SK-N-SH (cell line): ENCODE results near the gene PARN. TPM values are rescaled to one million over a fixed set of nuclear protein-coding genes. Genes with fewer than 3 reads are reported as not detected.

Experiments used
- CTCF ChIA-PET: fragments of 300-600, 350-600 bp; formaldehyde crosslinking; extraction: SDS; loops from one replicate; lab custom pipeline; 2021; lab: Yijun Ruan, JAX
- POLR2A ChIA-PET: fragments of 350-600 bp; sonication (Branson Sonifier 250); formaldehyde crosslinking; extraction: SDS; loops from one replicate; lab custom pipeline; 2020; ENCODE audit warnings: antibody characterized with exemption, inconsistent platforms; lab: Yijun Ruan, JAX
- DNase-seq: peaks from one replicate; pipeline ENCODE4 v3.0.0; 2012
- H2AFZ ChIP-seq: fragments of 200-600 bp; sonication (generic); 2 replicates; pipeline ENCODE4 v1.8.1; 2016; ENCODE audit warnings: antibody characterized with exemption, mild to moderate bottlenecking, low read depth
- H3F3A ChIP-seq: fragments of 200-600 bp; sonication (generic); replicated peaks from 2 replicates; pipeline ENCODE3; 2016; ENCODE audit warnings: antibody characterized with exemption, mild to moderate bottlenecking; ENCODE audit not compliant: insufficient read depth
- H3K27ac ChIP-seq, 2 experiments: fragments of 200-500 bp in 1 of 2; fragments of 200-600 bp in 1 of 2; sonication (Bioruptor generic) in 1 of 2; sonication (generic), shearing (Covaris generic) in 1 of 2; 2 replicates each; pipeline versions ENCODE4 v1.5.1 to v1.6.1; 2014 to 2016; ENCODE audit warnings: low read depth in 2 of 2, inconsistent platforms in 1 of 2, low read length in 1 of 2, mild to moderate bottlenecking in 1 of 2, mixed read lengths in 1 of 2
- H3K27me3 ChIP-seq: fragments of 200-600 bp; sonication (generic), shearing (Covaris generic); 2 replicates; pipeline ENCODE4 v1.6.1; 2016; ENCODE audit warnings: mixed run types; ENCODE audit not compliant: insufficient read depth
- H3K36me3 ChIP-seq, 2 experiments: fragments of 200-500 bp in 1 of 2; fragments of 200-600 bp in 1 of 2; sonication (Bioruptor generic) in 1 of 2; sonication (generic) in 1 of 2; replicated peaks in 1 of 2; 2 replicates each; pipeline versions ENCODE3 to v1.5.1; 2014 to 2016; ENCODE audit warnings: low read length in 1 of 2, mild to moderate bottlenecking in 1 of 2; ENCODE audit not compliant: insufficient read depth in 2 of 2, control insufficient read depth in 1 of 2
- H3K4me1 ChIP-seq, 2 experiments: fragments of 200-500 bp in 1 of 2; fragments of 200-600 bp in 1 of 2; sonication (Bioruptor generic) in 1 of 2; sonication (generic), shearing (Covaris generic) in 1 of 2; 2 replicates each; pipeline versions ENCODE4 v1.5.1 to v1.6.1; 2014 to 2016; ENCODE audit warnings: low read depth in 1 of 2, low read length in 1 of 2, mixed run types in 1 of 2; ENCODE audit not compliant: insufficient read depth in 2 of 2, control insufficient read depth in 1 of 2
- H3K4me2 ChIP-seq: fragments of 200-600 bp; sonication (generic), shearing (Covaris generic); 2 replicates; pipeline ENCODE4 v1.6.1; 2017; ENCODE audit warnings: mixed run types
- H3K4me3 ChIP-seq, 2 experiments: fragments of 200-500 bp in 1 of 2; fragments of 200-600 bp in 1 of 2; sonication (Bioruptor generic) in 1 of 2; sonication (generic), shearing (Covaris generic) in 1 of 2; 2 replicates each; pipeline versions ENCODE4 v1.5.1 to v1.8.1; 2014 to 2016; ENCODE audit warnings: low read depth in 2 of 2, inconsistent platforms in 1 of 2, low read length in 1 of 2, mild to moderate bottlenecking in 1 of 2, mixed read lengths in 1 of 2, moderate library complexity in 1 of 2
- H3K79me2 ChIP-seq: fragments of 200-600 bp; sonication (generic); 2 replicates; pipeline ENCODE4 v1.8.1; 2017; ENCODE audit warnings: mild to moderate bottlenecking; ENCODE audit not compliant: insufficient read depth
- H3K9ac ChIP-seq: fragments of 200-600 bp; sonication (generic); 2 replicates; pipeline ENCODE4 v1.6.1; 2017; ENCODE audit warnings: mixed run types
- H3K9me2 ChIP-seq: fragments of 200-600 bp; sonication (generic); 2 replicates; pipeline ENCODE4 v1.6.1; 2017; ENCODE audit warnings: mixed run types
- H3K9me3 ChIP-seq: fragments of 200-600 bp; sonication (generic); 2 replicates; pipeline ENCODE4 v1.6.1; 2017; ENCODE audit warnings: mixed run types, mild to moderate bottlenecking, moderate library complexity
- H4K20me1 ChIP-seq: fragments of 200-600 bp; sonication (generic); 2 replicates; pipeline ENCODE4 v1.6.1; 2017; ENCODE audit warnings: mild to moderate bottlenecking, mixed run types; ENCODE audit not compliant: insufficient read depth
- CHD2 ChIP-seq: fragments of 150-350 bp; IDR thresholded peaks from 2 replicates; pipeline ENCODE4 v1.6.1; 2018; ENCODE audit warnings: low read length; ENCODE audit not compliant: partially characterized antibody
- EP300 ChIP-seq, 2 experiments: IDR thresholded peaks; 2 replicates each; pipeline versions ENCODE4 v1.4.0 to v1.6.1; 2012; ENCODE audit warnings: borderline replicate concordance in 1 of 2, low read depth in 1 of 2, low read length in 1 of 2
- FOSL2 ChIP-seq: IDR thresholded peaks from 2 replicates; pipeline ENCODE4 v1.4.0; 2012; ENCODE audit warnings: low read depth, mild to moderate bottlenecking, moderate library complexity, borderline replicate concordance
- FOXJ3 ChIP-seq: sonication (generic); formaldehyde crosslinking; IDR thresholded peaks from 2 replicates; pipeline ENCODE4 v1.5.1; 2020; ENCODE audit warnings: mild to moderate bottlenecking, missing genetic modification reagents
- FOXM1 ChIP-seq: IDR thresholded peaks from 2 replicates; pipeline ENCODE4 v1.4.0; 2012; ENCODE audit warnings: low read depth, mild to moderate bottlenecking
- GABPA ChIP-seq: IDR thresholded peaks from 2 replicates; pipeline ENCODE4 v1.4.0; 2012; ENCODE audit warnings: low read depth, mild to moderate bottlenecking
- IRF3 ChIP-seq: fragments of 150-350 bp; IDR thresholded peaks from 2 replicates; pipeline ENCODE4 v1.6.1; 2016; ENCODE audit warnings: mild to moderate bottlenecking, low read depth, low read length
- JUND ChIP-seq: IDR thresholded peaks from 2 replicates; pipeline ENCODE4 v1.4.0; 2012
- MAX ChIP-seq: IDR thresholded peaks from 2 replicates; pipeline ENCODE4 v1.4.0; 2012; ENCODE audit warnings: low read depth
- NFIC ChIP-seq: IDR thresholded peaks from 2 replicates; pipeline ENCODE4 v1.4.0; 2012; ENCODE audit warnings: borderline replicate concordance
- NRF1 ChIP-seq: IDR thresholded peaks from 2 replicates; pipeline ENCODE4 v1.6.1; 2012; ENCODE audit warnings: low read depth, mild to moderate bottlenecking, low read length
- POLR2AphosphoS5 ChIP-seq: IDR thresholded peaks from 2 replicates; pipeline ENCODE4 v1.6.1; 2012; ENCODE audit warnings: low read depth, low read length
- RCOR1 ChIP-seq: fragments of 150-350 bp; IDR thresholded peaks from 2 replicates; pipeline ENCODE4 v1.6.1; 2017; ENCODE audit warnings: antibody characterized with exemption, low read length
- REST ChIP-seq: IDR thresholded peaks from 2 replicates; pipeline ENCODE4 v1.6.1; 2012; ENCODE audit warnings: mild to moderate bottlenecking, low read depth, low read length, moderate library complexity
- RFX5 ChIP-seq: IDR thresholded peaks from 2 replicates; pipeline ENCODE4 v1.6.1; 2012; ENCODE audit warnings: mild to moderate bottlenecking, improper control_type of control experiment, low read length
- RXRA ChIP-seq: IDR thresholded peaks from 2 replicates; pipeline ENCODE4 v1.4.0; 2012; ENCODE audit warnings: low read depth, mild to moderate bottlenecking, borderline replicate concordance
- SIN3A ChIP-seq: IDR thresholded peaks from 2 replicates; pipeline ENCODE4 v1.6.1; 2012; ENCODE audit warnings: low read depth, mild to moderate bottlenecking, low read length, moderate library complexity, borderline replicate concordance
- SMC3 ChIP-seq: IDR thresholded peaks from 2 replicates; pipeline ENCODE4 v1.6.1; 2012; ENCODE audit warnings: low read depth, low read length, improper control_type of control experiment
- TCF12 ChIP-seq: IDR thresholded peaks from 2 replicates; pipeline ENCODE4 v1.4.0; 2012
- USF1 ChIP-seq: IDR thresholded peaks from 2 replicates; pipeline ENCODE4 v1.4.0; 2012; ENCODE audit warnings: low read depth, borderline replicate concordance
- YY1 ChIP-seq: IDR thresholded peaks from 2 replicates; pipeline ENCODE4 v1.4.0; 2012; ENCODE audit warnings: low read depth, mild to moderate bottlenecking
- WGBS: methylation state at CpG from one replicate; pipeline ENCODE4 v1.1.6; 2017; ENCODE audit warnings: low lambda C conversion rate; 5-methylcytosine and 5-hydroxymethylcytosine counted together
- polyA plus RNA-seq, 3 experiments: library from polyadenylated mRNA; depleted of rRNA; stranded (reverse); fragments of >200 nt; gene quantifications; 2 replicates each; pipeline ENCODE4 v1.2.3, GENCODE V29; 2012

The PARN gene
- polyA plus RNA-seq, 1 of the 3 experiments (the other 2 are of a cell fraction) = 20.5 TPM

GRCh38 chr16:14499110-14499509 is 130.9 kb downstream of the PARN start:
- Histone ChIP-seq H3K36me3 (no peaks in the 10 kb centered on the region), H3K4me2 (no peak overlapping the region), H3K9me3 (no peaks in the 10 kb centered on the region), H3K79me2 (no peaks in the 10 kb centered on the region), H3K4me3 (no peak overlapping the region), H3K9ac (no peak overlapping the region), H3K27me3 (no peaks in the 10 kb centered on the region), H3K4me1 (peaks cover 13 to 29% of the 10 kb centered on the region in 2 experiments), H3F3A (peaks cover 19% of the 10 kb centered on the region), H4K20me1 (no peaks in the 10 kb centered on the region), H3K9me2 (no peaks in the 10 kb centered on the region), H3K27ac (no peak overlapping the region), H2AFZ (no peak overlapping the region)
- no peak for DNase-seq
- CTCF ChIA-PET = interaction anchor here (0.7 kb wide), 1 partner anchor 579 kb away, joined by 4 read pairs; the partner anchor contains the start of gene ERCC4
- no peak for TF ChIP-seq FOXJ3 (CRISPR knock-in tag)
- TF ChIP-seq RFX5 = no peak
- no peak for TF ChIP-seq TCF12
- no peak for TF ChIP-seq POLR2AphosphoS5
- TF ChIP-seq RXRA = no peak
- TF ChIP-seq IRF3 = no peak
- TF ChIP-seq FOSL2 = no peak
- no peak for TF ChIP-seq EP300 (IDR thresholded peaks at IDR 0.05; ENCODE audit: borderline replicate concordance in 1 of 2, low read depth in 1 of 2, low read length in 1 of 2)
- no peak for TF ChIP-seq NRF1
- TF ChIP-seq SIN3A = no peak
- TF ChIP-seq USF1 = no peak
- no peak for TF ChIP-seq RCOR1
- no peak for TF ChIP-seq CHD2
- TF ChIP-seq FOXM1 = no peak
- no peak for TF ChIP-seq NFIC
- TF ChIP-seq MAX = no peak
- POLR2A ChIA-PET = no interaction called here
- WGBS = 92% methylated on average over 3 of the region's 3 CpGs

GRCh38 chr16:14497245-14498082 is 132.6 kb downstream of the PARN start:
- Histone ChIP-seq H3K4me3 (no peak overlapping the region), H3K79me2 (no peaks in the 10 kb centered on the region), H3K4me1 (peaks cover 13 to 17% of the 10 kb centered on the region in 2 experiments), H3K9me3 (no peaks in the 10 kb centered on the region), H3K36me3 (no peaks in the 10 kb centered on the region), H4K20me1 (no peaks in the 10 kb centered on the region), H3K9me2 (no peaks in the 10 kb centered on the region), H3F3A (peaks cover 16% of the 10 kb centered on the region), H3K27ac (no peak overlapping the region), H2AFZ (no peak overlapping the region), H3K27me3 (no peaks in the 10 kb centered on the region), H3K9ac (no peak overlapping the region), H3K4me2 (no peak overlapping the region)
- POLR2A ChIA-PET = no interaction called here
- no peak for DNase-seq
- CTCF ChIA-PET = interaction anchor here (0.6 kb wide), 1 partner anchor 605 kb away, joined by 3 read pairs; no protein-coding TSS in a partner anchor
- 97% methylated on average over 7 of the region's 7 CpGs for WGBS
- TF ChIP-seq REST (no peak), SMC3 (no peak), GABPA (no peak), YY1 (no peak), RCOR1 (no peak), NRF1 (no peak), SIN3A (no peak), JUND (no peak), EP300 (IDR thresholded peaks at IDR 0.05; ENCODE audit: borderline replicate concordance in 1 of 2, low read depth in 1 of 2, low read length in 1 of 2) (no peak), NFIC (no peak), IRF3 (no peak)
